HCT116 (cell line): ENCODE data around the gene GPX8. TPM values are rescaled to one million over a fixed set of nuclear protein-coding genes. Genes with fewer than 3 reads are reported as not detected.

Source experiments
- ATAC-seq: fragments of 200-7000 bp; cut with Tn5 transposase; 2 replicates; pipeline ENCODE4 v1.9.1; 2020; ENCODE audit warnings: mild to moderate bottlenecking, moderate library complexity
- Bru-seq: library from RNA; stranded (reverse); fragments of 400-500 nt; gene quantifications from one replicate; lab custom pipeline; 2021; lab: Mats Ljungman, UMichigan
- BruChase-seq, 2 experiments: library from RNA; stranded (reverse); fragments of 400-500 nt; gene quantifications; one replicate each; lab custom pipeline; 2021; lab: Mats Ljungman, UMichigan
- BruUV-seq: library from RNA; stranded (reverse); fragments of 400-500 nt; replicated peaks from 2 replicates; lab custom pipeline; 2021; lab: Mats Ljungman, UMichigan
- CTCF ChIA-PET: fragments of 300-600 bp; sonication (Branson Sonifier 250); formaldehyde crosslinking; loops from one replicate; lab custom pipeline; 2021; ENCODE audit warnings: antibody characterized with exemption; lab: Charles Lee
- POLR2A ChIA-PET: fragments of 300-600, 350-600 bp; sonication (Branson Sonifier 250); formaldehyde crosslinking; loops from one replicate; lab custom pipeline; 2021; ENCODE audit warnings: antibody characterized with exemption; lab: Charles Lee
- RAD21 ChIA-PET, 2 experiments: fragments of 300-600 bp; sonication (Branson Sonifier 250); formaldehyde crosslinking; loops; one replicate each; lab custom pipeline; 2023; ENCODE audit warnings: low total read pairs in 2 of 2; ENCODE audit not compliant: uncharacterized antibody in 2 of 2, unreplicated experiment in 2 of 2, low non-redundant PET in 1 of 2; lab: Charles Lee
- DNase-seq: peaks from one replicate; pipeline ENCODE4 v3.0.0-alpha.2; 2010; ENCODE audit warnings: low read depth, low spot score
- H2AFZ ChIP-seq: fragments of 200-600 bp; shearing (Covaris generic), sonication (generic); 2 replicates; pipeline ENCODE4 v1.6.1; 2017; ENCODE audit warnings: low read depth, mixed run types, mixed read lengths, antibody characterized with exemption, low read length; ENCODE audit not compliant: poor library complexity, severe bottlenecking
- H3K27ac ChIP-seq: 2 replicates; pipeline ENCODE4 v1.5.1; 2012; ENCODE audit warnings: low read depth, low read length
- H3K27me3 ChIP-seq: fragments of 200-600 bp; sonication (generic); 2 replicates; pipeline ENCODE4 v1.6.1; 2016; ENCODE audit warnings: mixed run types, low read length, mixed read lengths; ENCODE audit not compliant: insufficient read depth
- H3K36me3 ChIP-seq, 2 experiments: fragments of 200-500 bp in 1 of 2; fragments of 200-600 bp in 1 of 2; sonication (Bioruptor generic) in 1 of 2; sonication (generic) in 1 of 2; 2 replicates each; pipeline versions ENCODE4 v1.5.1 to v1.6.1; 2014 to 2016; ENCODE audit warnings: low read length in 2 of 2, inconsistent platforms in 1 of 2, mixed read lengths in 1 of 2, mixed run types in 1 of 2; ENCODE audit not compliant: insufficient read depth in 2 of 2, control insufficient read depth in 1 of 2
- H3K4me1 ChIP-seq, 2 experiments: fragments of 200-600 bp in 1 of 2; sonication (generic) in 1 of 2; 2 replicates each; pipeline versions ENCODE4 v1.5.1 to v1.6.1; 2012 to 2017; ENCODE audit warnings: low read length in 2 of 2, inconsistent platforms in 1 of 2, mild to moderate bottlenecking in 1 of 2, mixed read lengths in 1 of 2, mixed run types in 1 of 2, moderate library complexity in 1 of 2; ENCODE audit not compliant: insufficient read depth in 2 of 2, control insufficient read depth in 1 of 2
- H3K4me2 ChIP-seq: fragments of 200-600 bp; sonication (generic); 2 replicates; pipeline ENCODE4 v1.6.1; 2017; ENCODE audit warnings: mixed run types, low read length, mixed read lengths
- H3K4me3 ChIP-seq, 2 experiments: fragments of 200-600 bp in 1 of 2; sonication (generic) in 1 of 2; replicated peaks in 1 of 2; 2 replicates each; pipeline ENCODE4 v1.5.1; 2011 to 2016; ENCODE audit warnings: low read length in 2 of 2, control low read depth in 1 of 2, low read depth in 1 of 2, mild to moderate bottlenecking in 1 of 2, mixed read lengths in 1 of 2, mixed run types in 1 of 2
- H3K79me2 ChIP-seq: fragments of 200-600 bp; sonication (generic); 2 replicates; pipeline ENCODE4 v1.6.1; 2017; ENCODE audit warnings: mild to moderate bottlenecking, mixed run types, low read length, moderate library complexity, mixed read lengths; ENCODE audit not compliant: insufficient read depth
- H3K9ac ChIP-seq: fragments of 200-600 bp; sonication (generic); 2 replicates; pipeline ENCODE4 v1.6.1; 2016; ENCODE audit warnings: low read length, mixed read lengths
- H3K9me2 ChIP-seq: fragments of 200-600 bp; sonication (generic), shearing (Covaris generic); 2 replicates; pipeline ENCODE4 v1.6.1; 2017; ENCODE audit warnings: mixed run types, mild to moderate bottlenecking, moderate library complexity; ENCODE audit not compliant: insufficient read depth
- H3K9me3 ChIP-seq, 2 experiments: fragments of 200-500 bp in 1 of 2; fragments of 200-600 bp in 1 of 2; sonication (Bioruptor generic) in 1 of 2; sonication (generic) in 1 of 2; 2 replicates each; pipeline ENCODE4 v1.6.1; 2014 to 2017; ENCODE audit warnings: low read length in 2 of 2, mixed read lengths in 2 of 2, inconsistent platforms in 1 of 2, low read depth in 1 of 2, mild to moderate bottlenecking in 1 of 2, mixed run types in 1 of 2, moderate library complexity in 1 of 2; ENCODE audit not compliant: control insufficient read depth in 1 of 2, insufficient read depth in 1 of 2
- H4K20me1 ChIP-seq: fragments of 200-600 bp; sonication (generic), shearing (Covaris generic); 2 replicates; pipeline ENCODE4 v1.6.1; 2017; ENCODE audit warnings: mixed run types, mild to moderate bottlenecking, moderate library complexity; ENCODE audit not compliant: insufficient read depth
- CBX3 ChIP-seq: IDR thresholded peaks from 2 replicates; pipeline ENCODE4 v1.6.1; 2012; ENCODE audit warnings: low read depth
- CEBPB ChIP-seq: IDR thresholded peaks from 2 replicates; pipeline ENCODE4 v1.6.1; 2012; ENCODE audit warnings: low read depth
- ELF1 ChIP-seq: IDR thresholded peaks from 2 replicates; pipeline ENCODE4 v1.6.1; 2012; ENCODE audit warnings: low read depth, borderline replicate concordance
- EZH2phosphoT487 ChIP-seq: fragments of 200-600 bp; IDR thresholded peaks from 2 replicates; pipeline ENCODE4 v1.6.1; 2018; ENCODE audit warnings: antibody characterized with exemption, borderline replicate concordance
- POLR2A ChIP-seq: IDR thresholded peaks from 2 replicates; pipeline ENCODE4 v1.7.0; 2011; ENCODE audit warnings: borderline replicate concordance; ENCODE audit not compliant: insufficient read depth, insufficient read length; ENCODE audit errors: extremely low read depth
- POLR2AphosphoS5 ChIP-seq: IDR thresholded peaks from 2 replicates; pipeline ENCODE4 v1.6.1; 2011; ENCODE audit warnings: mild to moderate bottlenecking, low read depth, low read length, moderate library complexity
- RAD21 ChIP-seq: IDR thresholded peaks from 2 replicates; pipeline ENCODE4 v1.6.1; 2012; ENCODE audit warnings: low read depth, mild to moderate bottlenecking
- YY1 ChIP-seq: IDR thresholded peaks from 2 replicates; pipeline ENCODE4 v1.6.1; 2011; ENCODE audit warnings: low read length, low read depth, moderate library complexity, mild to moderate bottlenecking; ENCODE audit not compliant: insufficient replicate concordance; ENCODE audit errors: extremely low read depth
- intact Hi-C: fragments of 100-400 bp; cut with micrococcal nuclease; formaldehyde crosslinking; loops from 2 replicates; pipeline ENCODE4 v1.10.0; 2022
- long read RNA-seq: library from polyadenylated mRNA; unstranded; transcript quantifications from one replicate; pipeline ENCODE4 v2.0.0, GENCODE V29; 2021; ENCODE audit not compliant: unreplicated experiment
- polyA plus RNA-seq: library from polyadenylated mRNA; unstranded; fragments of >200 nt; gene quantifications from 2 replicates; pipeline ENCODE4 v1.2.1, GENCODE V29; 2012; ENCODE audit warnings: missing spikeins
- total RNA-seq: library from RNA; stranded (reverse); gene quantifications from one replicate; pipeline ENCODE4 v1.2.1, GENCODE V29; 2021; ENCODE audit not compliant: unreplicated experiment
- TF ChIP-seq, protein P1 (sequence below): IDR thresholded peaks from 2 replicates; pipeline ENCODE4 v1.6.1; 2012
- TF ChIP-seq, protein P2 (sequence below): IDR thresholded peaks from 2 replicates; pipeline ENCODE4 v1.6.1; 2012
- TF ChIP-seq, protein P3 (sequence below), 3 experiments: fragments of 200-600 bp in 1 of 3; sonication (generic) in 1 of 3; IDR thresholded peaks in 2 of 3; conservative IDR thresholded peaks in 1 of 3; 2 replicates each; pipeline ENCODE4 v1.5.1; 2012 to 2017; ENCODE audit warnings: low read depth in 2 of 3, low read length in 2 of 3, antibody characterized with exemption in 1 of 3, borderline replicate concordance in 1 of 3, control low read depth in 1 of 3, mild to moderate bottlenecking in 1 of 3, mixed read lengths in 1 of 3, mixed run types in 1 of 3, moderate library complexity in 1 of 3; ENCODE audit not compliant: insufficient read depth in 1 of 3

GPX8 gene, protein sequence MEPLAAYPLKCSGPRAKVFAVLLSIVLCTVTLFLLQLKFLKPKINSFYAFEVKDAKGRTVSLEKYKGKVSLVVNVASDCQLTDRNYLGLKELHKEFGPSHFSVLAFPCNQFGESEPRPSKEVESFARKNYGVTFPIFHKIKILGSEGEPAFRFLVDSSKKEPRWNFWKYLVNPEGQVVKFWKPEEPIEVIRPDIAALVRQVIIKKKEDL
- 36.5 TPM for total RNA-seq
- 10.8 and 18.1 TPM in 2 replicates for polyA plus RNA-seq
- Bru-seq, nascent RNA: percentile 90 among the genes with signal in this experiment
- BruChase-seq, experiment 1, labeled RNA remaining after a 6-hour chase: percentile 90 among the genes with signal in this experiment
- percentile 96 among the genes with signal in this experiment for BruChase-seq, experiment 2, labeled RNA remaining after a 2-hour chase
- long read RNA-seq, transcript GPX8-208 (3 exons, 1,036 nt): minor isoform, 5 of 34 reads
- long read RNA-seq, transcript GPX8-203 (3 exons, 1,411 nt): major isoform, 22 of 34 reads
- long read RNA-seq, partial matches to known transcripts: 0 of 34 reads
- long read RNA-seq, other reads (novel, unspliced or antisense): 3 of 34 reads

DNA sequence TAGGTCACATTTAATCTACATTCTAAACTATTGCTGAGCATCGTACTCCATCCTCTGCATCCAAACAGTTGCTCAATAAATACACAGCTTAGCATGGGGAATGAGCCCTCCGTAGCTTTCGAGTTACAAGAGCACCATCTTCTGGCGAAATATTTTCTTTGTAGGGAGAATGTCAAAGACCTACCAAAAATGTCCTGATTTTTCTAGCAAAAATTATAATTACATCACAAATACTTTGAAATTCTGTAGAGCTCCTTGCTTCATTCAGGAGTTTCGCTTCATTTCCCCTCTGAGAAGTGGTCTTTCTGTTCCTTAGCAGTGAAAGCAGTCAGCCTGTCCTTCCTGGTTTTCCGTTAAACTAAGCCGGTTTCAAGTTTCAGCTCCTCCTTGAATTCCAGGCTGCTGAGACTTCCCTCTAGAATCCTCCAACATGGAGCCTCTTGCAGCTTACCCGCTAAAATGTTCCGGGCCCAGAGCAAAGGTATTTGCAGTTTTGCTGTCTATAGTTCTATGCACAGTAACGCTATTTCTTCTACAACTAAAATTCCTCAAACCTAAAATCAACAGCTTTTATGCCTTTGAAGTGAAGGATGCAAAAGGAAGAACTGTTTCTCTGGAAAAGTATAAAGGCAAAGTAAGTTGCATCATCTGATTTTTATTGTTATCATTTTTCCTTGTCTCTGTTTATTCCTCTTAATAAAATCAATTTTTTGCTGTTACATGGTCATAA is at the start of gene GPX8:
TSS of gene GPX8 (plus strand) at position 409 of the 730 bp plus-strand sequence. CDS start at position 431, 22 bp downstream.
- ATAC-seq (peak; percentile 91), DNase-seq (peak; percentile 77)
- ChIA-PET RAD21 (interaction anchor here (0.7 to 1.5 kb wide), 7 partner anchors 200 to 643 kb away, joined by 3 to 10 read pairs (median 5); no protein-coding TSS in a partner anchor), POLR2A (interaction anchor here (0.8 to 1.3 kb wide), 3 partner anchors 13 to 293 kb away, joined by 3 to 12 read pairs (median 3); partner anchors contain the start of gene CDC20B), CTCF (interaction anchor here (0.7 to 3.1 kb wide), 30 partner anchors 9 to 931 kb away, joined by 3 to 139 read pairs (median 4); partner anchors contain the start of gene CDC20B)
- H3K27me3 ChIP-seq: no peaks in the 10 kb centered on the region
- H3K79me2 ChIP-seq: peaks cover 6% of the 10 kb centered on the region; the same call in 1 of the 2 replicates
- no TSS peak for BruUV-seq
- H3K9ac ChIP-seq: peak within 1 kb of the TSS; percentile 60
- intact Hi-C loops: loop anchor here (1.0 kb wide), 1 partner anchor 254 kb away; no protein-coding TSS in a partner anchor
- H3K9me3 ChIP-seq: no peaks in the 10 kb centered on the region
- peak within 1 kb of the TSS; percentile 91 for H2AFZ ChIP-seq
- peaks cover 0 to 19% of the 10 kb centered on the region in 2 experiments; a peak in 2 of 4 replicates for H3K4me1 ChIP-seq
- no peak for TF ChIP-seq CBX3
- TF ChIP-seq ELF1: peak; percentile 51; the same call in 1 of the 2 replicates
- TF ChIP-seq, protein P1, sequence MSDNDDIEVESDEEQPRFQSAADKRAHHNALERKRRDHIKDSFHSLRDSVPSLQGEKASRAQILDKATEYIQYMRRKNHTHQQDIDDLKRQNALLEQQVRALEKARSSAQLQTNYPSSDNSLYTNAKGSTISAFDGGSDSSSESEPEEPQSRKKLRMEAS: peak; percentile 29; the same call in 1 of the 2 replicates
- TF ChIP-seq RAD21: peak; percentile 90
- peak; percentile 81 for TF ChIP-seq POLR2AphosphoS5
- TF ChIP-seq, protein P2, sequence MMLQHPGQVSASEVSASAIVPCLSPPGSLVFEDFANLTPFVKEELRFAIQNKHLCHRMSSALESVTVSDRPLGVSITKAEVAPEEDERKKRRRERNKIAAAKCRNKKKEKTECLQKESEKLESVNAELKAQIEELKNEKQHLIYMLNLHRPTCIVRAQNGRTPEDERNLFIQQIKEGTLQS: no peak
- no peak for TF ChIP-seq EZH2phosphoT487
- TF ChIP-seq CEBPB: peak; percentile 77
- peak; percentile 89 for TF ChIP-seq YY1
- TF ChIP-seq, protein P3, sequence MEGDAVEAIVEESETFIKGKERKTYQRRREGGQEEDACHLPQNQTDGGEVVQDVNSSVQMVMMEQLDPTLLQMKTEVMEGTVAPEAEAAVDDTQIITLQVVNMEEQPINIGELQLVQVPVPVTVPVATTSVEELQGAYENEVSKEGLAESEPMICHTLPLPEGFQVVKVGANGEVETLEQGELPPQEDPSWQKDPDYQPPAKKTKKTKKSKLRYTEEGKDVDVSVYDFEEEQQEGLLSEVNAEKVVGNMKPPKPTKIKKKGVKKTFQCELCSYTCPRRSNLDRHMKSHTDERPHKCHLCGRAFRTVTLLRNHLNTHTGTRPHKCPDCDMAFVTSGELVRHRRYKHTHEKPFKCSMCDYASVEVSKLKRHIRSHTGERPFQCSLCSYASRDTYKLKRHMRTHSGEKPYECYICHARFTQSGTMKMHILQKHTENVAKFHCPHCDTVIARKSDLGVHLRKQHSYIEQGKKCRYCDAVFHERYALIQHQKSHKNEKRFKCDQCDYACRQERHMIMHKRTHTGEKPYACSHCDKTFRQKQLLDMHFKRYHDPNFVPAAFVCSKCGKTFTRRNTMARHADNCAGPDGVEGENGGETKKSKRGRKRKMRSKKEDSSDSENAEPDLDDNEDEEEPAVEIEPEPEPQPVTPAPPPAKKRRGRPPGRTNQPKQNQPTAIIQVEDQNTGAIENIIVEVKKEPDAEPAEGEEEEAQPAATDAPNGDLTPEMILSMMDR (IDR thresholded peaks at IDR 0.05 in 2 of 3, conservative IDR thresholded peaks at IDR 0.05 in 1 of 3; ENCODE audit: borderline replicate concordance in 1 of 3, insufficient read depth in 1 of 3, low read depth in 2 of 3, low read length in 2 of 3): peak; percentile 44 to 83 (median 81); a peak in 5 of 6 replicates
- TF ChIP-seq POLR2A: peak; percentile 80
- no peaks in the 10 kb centered on the region for H3K9me2 ChIP-seq
- H3K4me3 ChIP-seq: peak within 1 kb of the TSS; percentile 63 to 77
- H4K20me1 ChIP-seq: no peaks in the 10 kb centered on the region
- peaks cover 4 to 9% of the 10 kb centered on the region in 2 experiments; a peak in 1 of 4 replicates for H3K36me3 ChIP-seq
- peak within 1 kb of the TSS; percentile 68 for H3K4me2 ChIP-seq
- peak within 1 kb of the TSS; percentile 52 for H3K27ac ChIP-seq
